Esophagus (tissue), 2 donors: ENCODE measurements around the gene SORL1-AS1.

Experiments
- H3K27ac ChIP-seq, 2 donors: one replicate each; pipeline ENCODE4 v1.5.1; 2013; ENCODE audit warnings: low read depth in 2 of 2, mild to moderate bottlenecking in 2 of 2, inconsistent platforms in 1 of 2, low read length in 1 of 2, moderate library complexity in 1 of 2
- H3K27me3 ChIP-seq, 2 donors: one replicate each; pipeline ENCODE4 v1.6.1; 2013; ENCODE audit warnings: low read length in 2 of 2, control low read depth in 1 of 2, mild to moderate bottlenecking in 1 of 2; ENCODE audit not compliant: insufficient read depth in 2 of 2, control insufficient read depth in 1 of 2
- H3K36me3 ChIP-seq, 2 donors: one replicate each; pipeline ENCODE4 v1.6.1; 2013; ENCODE audit warnings: low read length in 1 of 2; ENCODE audit not compliant: control insufficient read depth in 2 of 2, insufficient read depth in 2 of 2
- H3K4me1 ChIP-seq, 2 donors: one replicate each; pipeline ENCODE4 v1.6.1; 2013; ENCODE audit warnings: low read length in 1 of 2; ENCODE audit not compliant: control insufficient read depth in 2 of 2, insufficient read depth in 2 of 2
- H3K4me3 ChIP-seq, 2 donors: one replicate each; pipeline ENCODE4 v1.5.1; 2013; ENCODE audit warnings: low read length in 2 of 2, mild to moderate bottlenecking in 2 of 2, low read depth in 1 of 2, moderate library complexity in 1 of 2
- H3K9me3 ChIP-seq, 2 donors: one replicate each; pipeline ENCODE4 v1.6.1; 2013; ENCODE audit warnings: mild to moderate bottlenecking in 2 of 2, low read depth in 1 of 2, low read length in 1 of 2, moderate library complexity in 1 of 2; ENCODE audit not compliant: control insufficient read depth in 2 of 2, insufficient read depth in 1 of 2
- WGBS, 2 donors: extraction: QIAGEN DNeasy Blood & Tissue Kit; methylation state at CpG; one replicate each; pipeline ENCODE4 v1.1.7; 2013; 5-methylcytosine and 5-hydroxymethylcytosine counted together
- donor health status: healthy with polysubstance abuse.
- donor health status: Bipolar disorder and iron deficiency.

Gene SORL1-AS1

GRCh38 chr11:121448011-121448410, 4.8 kb downstream of the SORL1-AS1 start:
- H3K27ac ChIP-seq = no peak overlapping the region
- H3K4me1 ChIP-seq = peaks cover 0 to 11% of the 10 kb centered on the region in 2 donors
- H3K4me3 ChIP-seq = no peak overlapping the region
- WGBS, 2 donors = 92 to 93% methylated on average over 4 of the region's 4 CpGs
- no peaks in the 10 kb centered on the region for H3K27me3 ChIP-seq
- no peaks in the 10 kb centered on the region for H3K36me3 ChIP-seq
- H3K9me3 ChIP-seq = no peaks in the 10 kb centered on the region

- Histone ChIP-seq H3K36me3 (no peaks in the 10 kb centered on the region), H3K9me3 (no peaks in the 10 kb centered on the region), H3K27me3 (no peaks in the 10 kb centered on the region), H3K27ac (peak overlapping the region in 1 of 2 donors; percentile 1), H3K4me1 (peaks cover 0 to 11% of the 10 kb centered on the region in 2 donors), H3K4me3 (no peak overlapping the region)
- WGBS, 2 donors = 54 to 62% methylated on average over 4 of the region's 4 CpGs
These were observed 6.0 kb downstream of the SORL1-AS1 start for GRCh38 chr11:121446752-121447156.

GRCh38 chr11:121445071-121445768, 7.5 kb downstream of the SORL1-AS1 start:
- H3K4me1 ChIP-seq = peaks cover 0 to 8% of the 10 kb centered on the region in 2 donors
- H3K36me3 ChIP-seq = no peaks in the 10 kb centered on the region
- H3K27ac ChIP-seq = peak overlapping the region; percentile 66 to 67
- 71 to 76% methylated on average over 14 of the region's 14 CpGs for whole genome bisulfite sequencing, 2 donors
- no peak overlapping the region for H3K4me3 ChIP-seq
- no peaks in the 10 kb centered on the region for H3K9me3 ChIP-seq
- H3K27me3 ChIP-seq = no peaks in the 10 kb centered on the region

GRCh38 chr11:121444526-121444925, 8.2 kb downstream of the SORL1-AS1 start:
- Histone ChIP-seq H3K27me3 (no peaks in the 10 kb centered on the region), H3K4me3 (no peak overlapping the region), H3K9me3 (no peaks in the 10 kb centered on the region), H3K27ac (peak overlapping the region in 1 of 2 donors; percentile 60), H3K4me1 (peaks cover 0 to 8% of the 10 kb centered on the region in 2 donors), H3K36me3 (no peaks in the 10 kb centered on the region)
- 63 to 68% methylated on average over 3 of the region's 3 CpGs for WGBS, 2 donors

GRCh38 chr11:121443688-121444275, 9.0 kb downstream of the SORL1-AS1 start:
- WGBS, 2 donors = 64 to 75% methylated on average over 4 of the region's 4 CpGs
- Histone ChIP-seq H3K27me3 (no peaks in the 10 kb centered on the region), H3K9me3 (no peaks in the 10 kb centered on the region), H3K4me3 (no peak overlapping the region), H3K27ac (peak overlapping the region; percentile 65 to 84), H3K36me3 (no peaks in the 10 kb centered on the region), H3K4me1 (peaks cover 0 to 8% of the 10 kb centered on the region in 2 donors)

GRCh38 chr11:121441521-121441920, 11.2 kb downstream of the SORL1-AS1 start:
- Histone ChIP-seq H3K27me3 (no peaks in the 10 kb centered on the region), H3K27ac (peak overlapping the region; percentile 13 to 24), H3K4me3 (no peak overlapping the region), H3K4me1 (peaks cover 0 to 5% of the 10 kb centered on the region in 2 donors), H3K9me3 (no peaks in the 10 kb centered on the region), H3K36me3 (no peaks in the 10 kb centered on the region)
- 38 to 52% methylated on average over 2 of the region's 2 CpGs for WGBS, 2 donors

- H3K4me3 ChIP-seq = no peak overlapping the region
- no peaks in the 10 kb centered on the region for H3K9me3 ChIP-seq
- no peak overlapping the region for H3K27ac ChIP-seq
- no peaks in the 10 kb centered on the region for H3K27me3 ChIP-seq
- H3K4me1 ChIP-seq = peaks cover 0 to 3% of the 10 kb centered on the region in 2 donors
- H3K36me3 ChIP-seq = no peaks in the 10 kb centered on the region
These were observed 13.0 kb downstream of the SORL1-AS1 start for GRCh38 chr11:121439759-121440158.

GRCh38 chr11:121439337-121439736, 13.4 kb downstream of the SORL1-AS1 start:
- H3K9me3 ChIP-seq = no peaks in the 10 kb centered on the region
- H3K4me1 ChIP-seq = peaks cover 0 to 4% of the 10 kb centered on the region in 2 donors
- H3K36me3 ChIP-seq = no peaks in the 10 kb centered on the region
- 44 to 60% methylated on average over 4 of the region's 4 CpGs for WGBS, 2 donors
- H3K4me3 ChIP-seq = no peak overlapping the region
- H3K27ac ChIP-seq = no peak overlapping the region
- H3K27me3 ChIP-seq = no peaks in the 10 kb centered on the region

- 78 to 85% methylated on average over 4 of the region's 4 CpGs for WGBS, 2 donors
- no peaks in the 10 kb centered on the region for H3K27me3 ChIP-seq
- no peak overlapping the region for H3K27ac ChIP-seq
- H3K36me3 ChIP-seq = no peaks in the 10 kb centered on the region
- no peak overlapping the region for H3K4me3 ChIP-seq
- peaks cover 0 to 4% of the 10 kb centered on the region in 2 donors for H3K4me1 ChIP-seq
- no peaks in the 10 kb centered on the region for H3K9me3 ChIP-seq
These were observed 15.1 kb downstream of the SORL1-AS1 start for GRCh38 chr11:121437686-121438078.
